DND-41 (cell line): Measurements from ENCODE around the gene HMBS.

Experiments used
- EZH2 ChIP-seq: IDR thresholded peaks from 3 replicates; pipeline ENCODE4 v1.6.1; 2012; ENCODE audit warnings: borderline replicate concordance, low read depth, mild to moderate bottlenecking, moderate library complexity, low read length, inconsistent platforms; ENCODE audit not compliant: severe bottlenecking
- TF ChIP-seq, protein P1 (sequence below): IDR thresholded peaks from 2 replicates; pipeline ENCODE4 v1.5.1; 2012; ENCODE audit warnings: borderline replicate concordance, low read length, moderate library complexity, mild to moderate bottlenecking; ENCODE audit not compliant: poor library complexity, severe bottlenecking; ENCODE audit errors: extremely low read depth

DNA sequence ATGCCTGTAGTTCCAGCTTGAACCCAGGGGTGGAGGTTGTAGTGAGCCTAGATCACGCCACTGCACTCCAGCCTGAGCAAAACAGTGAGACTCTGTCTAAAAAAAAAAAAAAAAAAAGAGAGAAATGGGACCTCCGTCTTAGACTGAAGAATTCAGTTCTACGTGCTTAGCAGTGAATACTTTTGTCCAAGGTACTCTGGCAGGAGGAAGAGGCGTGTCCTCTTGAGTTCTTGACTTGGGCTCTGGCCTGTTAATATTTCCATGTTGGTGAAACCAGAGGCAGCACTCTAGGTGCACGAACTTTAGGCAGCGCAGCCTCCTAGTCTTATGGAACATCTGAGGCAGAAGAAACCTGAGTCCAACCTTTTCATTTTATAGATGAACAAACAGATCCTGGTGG is 2.4 kb downstream of the HMBS start:
- TF ChIP-seq, protein P1, sequence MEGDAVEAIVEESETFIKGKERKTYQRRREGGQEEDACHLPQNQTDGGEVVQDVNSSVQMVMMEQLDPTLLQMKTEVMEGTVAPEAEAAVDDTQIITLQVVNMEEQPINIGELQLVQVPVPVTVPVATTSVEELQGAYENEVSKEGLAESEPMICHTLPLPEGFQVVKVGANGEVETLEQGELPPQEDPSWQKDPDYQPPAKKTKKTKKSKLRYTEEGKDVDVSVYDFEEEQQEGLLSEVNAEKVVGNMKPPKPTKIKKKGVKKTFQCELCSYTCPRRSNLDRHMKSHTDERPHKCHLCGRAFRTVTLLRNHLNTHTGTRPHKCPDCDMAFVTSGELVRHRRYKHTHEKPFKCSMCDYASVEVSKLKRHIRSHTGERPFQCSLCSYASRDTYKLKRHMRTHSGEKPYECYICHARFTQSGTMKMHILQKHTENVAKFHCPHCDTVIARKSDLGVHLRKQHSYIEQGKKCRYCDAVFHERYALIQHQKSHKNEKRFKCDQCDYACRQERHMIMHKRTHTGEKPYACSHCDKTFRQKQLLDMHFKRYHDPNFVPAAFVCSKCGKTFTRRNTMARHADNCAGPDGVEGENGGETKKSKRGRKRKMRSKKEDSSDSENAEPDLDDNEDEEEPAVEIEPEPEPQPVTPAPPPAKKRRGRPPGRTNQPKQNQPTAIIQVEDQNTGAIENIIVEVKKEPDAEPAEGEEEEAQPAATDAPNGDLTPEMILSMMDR: no peak
- TF ChIP-seq EZH2: no peak
